Measurements from ENCODE around the gene NFIX.

DNA sequence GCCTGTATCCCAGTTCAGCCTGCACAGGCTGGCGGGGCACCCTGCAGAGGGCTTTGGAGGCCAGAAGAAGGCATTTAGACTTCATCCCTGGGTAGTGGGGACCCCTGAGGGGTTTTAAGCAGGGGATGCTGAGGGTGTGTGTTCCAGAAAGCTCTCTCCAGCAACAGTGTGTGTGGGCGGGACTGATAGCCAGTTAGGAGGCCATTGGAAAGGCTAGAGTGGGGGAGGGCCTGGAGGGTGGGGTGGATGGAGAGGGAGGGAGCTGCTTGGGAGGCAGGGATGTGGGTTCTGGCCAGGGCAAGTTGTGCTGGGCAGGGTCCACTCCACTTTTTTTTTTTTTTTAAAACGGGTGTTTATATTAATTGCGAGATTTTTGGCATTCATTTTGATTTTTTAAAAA, 79.1 kb downstream of the NFIX start:
- TF ChIP-seq, protein P1, sequence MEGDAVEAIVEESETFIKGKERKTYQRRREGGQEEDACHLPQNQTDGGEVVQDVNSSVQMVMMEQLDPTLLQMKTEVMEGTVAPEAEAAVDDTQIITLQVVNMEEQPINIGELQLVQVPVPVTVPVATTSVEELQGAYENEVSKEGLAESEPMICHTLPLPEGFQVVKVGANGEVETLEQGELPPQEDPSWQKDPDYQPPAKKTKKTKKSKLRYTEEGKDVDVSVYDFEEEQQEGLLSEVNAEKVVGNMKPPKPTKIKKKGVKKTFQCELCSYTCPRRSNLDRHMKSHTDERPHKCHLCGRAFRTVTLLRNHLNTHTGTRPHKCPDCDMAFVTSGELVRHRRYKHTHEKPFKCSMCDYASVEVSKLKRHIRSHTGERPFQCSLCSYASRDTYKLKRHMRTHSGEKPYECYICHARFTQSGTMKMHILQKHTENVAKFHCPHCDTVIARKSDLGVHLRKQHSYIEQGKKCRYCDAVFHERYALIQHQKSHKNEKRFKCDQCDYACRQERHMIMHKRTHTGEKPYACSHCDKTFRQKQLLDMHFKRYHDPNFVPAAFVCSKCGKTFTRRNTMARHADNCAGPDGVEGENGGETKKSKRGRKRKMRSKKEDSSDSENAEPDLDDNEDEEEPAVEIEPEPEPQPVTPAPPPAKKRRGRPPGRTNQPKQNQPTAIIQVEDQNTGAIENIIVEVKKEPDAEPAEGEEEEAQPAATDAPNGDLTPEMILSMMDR (conservative IDR thresholded peaks at IDR 0.05 in 1 of 2, IDR thresholded peaks at IDR 0.05 in 1 of 2; ENCODE audit: low read depth in 1 of 2, low read length in 2 of 2) = no peak
- TF ChIP-seq EZH2 (IDR thresholded peaks at IDR 0.05; ENCODE audit: low read length, missing control alignments) = no peak
